Natural killer cell (primary cell): ENCODE results near the gene KIAA1586. TPM values are rescaled to one million over a fixed set of nuclear protein-coding genes. Genes with fewer than 3 reads are reported as not detected.

Source experiments
- ATAC-seq, 3 donors: fragments of 150-1000 bp in 2 of 3; fragments of 200-7000 bp in 1 of 3; cut with Tn5 transposase; 1 replicate in 1 of 3; 2 replicates in 2 of 3; pipeline ENCODE4 v1.10.0; 2021; ENCODE audit warnings: mild to moderate bottlenecking in 2 of 3, moderate library complexity in 2 of 3
- DNase-seq, 2 donors: peaks; one replicate each; pipeline versions ENCODE4 v3.0.0 to v3.0.0-alpha.2; 2013 to 2021; ENCODE audit warnings: mixed read lengths in 1 of 2
- H3K27ac ChIP-seq: one replicate; pipeline ENCODE4 v1.5.1; 2013; ENCODE audit warnings: mild to moderate bottlenecking, low read length
- H3K27me3 ChIP-seq: one replicate; pipeline ENCODE4 v1.6.1; 2013; ENCODE audit warnings: low read length; ENCODE audit not compliant: control insufficient read depth, insufficient read depth
- H3K36me3 ChIP-seq: one replicate; pipeline ENCODE4 v1.6.1; 2013; ENCODE audit warnings: low read length; ENCODE audit not compliant: control insufficient read depth, insufficient read depth
- H3K4me1 ChIP-seq: one replicate; pipeline ENCODE4 v1.6.1; 2013; ENCODE audit warnings: low read length; ENCODE audit not compliant: control insufficient read depth, insufficient read depth
- H3K4me3 ChIP-seq: one replicate; pipeline ENCODE4 v1.5.1; 2013; ENCODE audit warnings: low read length
- H3K9me3 ChIP-seq: one replicate; pipeline ENCODE4 v1.6.1; 2013; ENCODE audit warnings: low read length; ENCODE audit not compliant: control insufficient read depth, insufficient read depth
- H3K27ac Mint-ChIP-seq, 2 donors: one replicate each; pipeline ENCODE4 v1.8.0; 2022; ENCODE audit warnings: mild to moderate bottlenecking in 2 of 2, mixed read lengths in 2 of 2, moderate library complexity in 1 of 2
- H3K27me3 Mint-ChIP-seq, 2 donors: one replicate each; pipeline ENCODE4 v1.8.0; 2022; ENCODE audit warnings: low read depth in 2 of 2, mixed read lengths in 2 of 2
- H3K36me3 Mint-ChIP-seq: one replicate; pipeline ENCODE4 v1.8.0; 2022; ENCODE audit warnings: mixed read lengths
- H3K4me1 Mint-ChIP-seq, 2 donors: one replicate each; pipeline ENCODE4 v1.8.0; 2022; ENCODE audit warnings: mixed read lengths in 2 of 2
- H3K4me3 Mint-ChIP-seq: one replicate; pipeline ENCODE4 v1.8.0; 2022; ENCODE audit warnings: mild to moderate bottlenecking, moderate library complexity, mixed read lengths
- H3K9me3 Mint-ChIP-seq, 2 donors: one replicate each; pipeline ENCODE4 v1.8.0; 2022; ENCODE audit warnings: mixed read lengths in 2 of 2
- CTCF ChIP-seq: fragments of 200-600 bp; IDR thresholded peaks from one replicate; pipeline ENCODE4 v1.8.0; 2022; ENCODE audit warnings: antibody characterized with exemption
- WGBS: methylation state at CpG from one replicate; pipeline ENCODE4 v1.1.7; 2013; ENCODE audit warnings: missing lambda C conversion rate; ENCODE audit not compliant: insufficient coverage; 5-methylcytosine and 5-hydroxymethylcytosine counted together
- intact Hi-C: fragments of 100-400 bp; cut with micrococcal nuclease; formaldehyde crosslinking; loops from one replicate; pipeline ENCODE4 v1.14.2; 2022
- total RNA-seq, 4 donors: library from RNA; stranded (reverse); fragments of 120-200 nt in 1 of 4; gene quantifications; one replicate each; pipeline versions ENCODE4 v1.2.3 to v1.2.4, GENCODE V29; 2013 to 2022

KIAA1586 gene
- total RNA-seq, 3 donors from 2014 or later (not counting 1 experiment from before 2014, with no cell fraction given): 11.2 to 14.2 (median 12.3) TPM

GRCh38 chr6:57094689-57095088, 48.2 kb downstream of the KIAA1586 start:
- H3K27ac ChIP-seq: no peak overlapping the region
- H3K36me3 Mint-ChIP-seq: no peaks in the 10 kb centered on the region
- intact Hi-C loops: no loop called here
- H3K4me1 Mint-ChIP-seq: peaks cover 39 to 50% of the 10 kb centered on the region in 2 donors
- no peak for DNase-seq
- H3K27me3 ChIP-seq: no peaks in the 10 kb centered on the region
- H3K4me3 Mint-ChIP-seq: no peak overlapping the region
- no CpG with 5 or more reads among the region's 1 CpG for WGBS
- H3K4me1 ChIP-seq: peaks cover 4% of the 10 kb centered on the region
- H3K9me3 Mint-ChIP-seq: no peaks in the 10 kb centered on the region
- no peaks in the 10 kb centered on the region for H3K9me3 ChIP-seq
- peaks cover 18% of the 10 kb centered on the region for H3K36me3 ChIP-seq
- no peak for ATAC-seq
- no peak for TF ChIP-seq CTCF
- no peak overlapping the region for H3K4me3 ChIP-seq
- no peak overlapping the region for H3K27ac Mint-ChIP-seq
- H3K27me3 Mint-ChIP-seq: no peaks in the 10 kb centered on the region

GRCh38 chr6:57097596-57097995, 51.1 kb downstream of the KIAA1586 start:
- no peaks in the 10 kb centered on the region for H3K4me1 ChIP-seq
- H3K9me3 Mint-ChIP-seq: no peaks in the 10 kb centered on the region
- no peaks in the 10 kb centered on the region for H3K27me3 Mint-ChIP-seq
- ATAC-seq (no peak), DNase-seq (no peak)
- peaks cover 29% of the 10 kb centered on the region for H3K36me3 Mint-ChIP-seq
- H3K4me3 ChIP-seq: no peak overlapping the region
- intact Hi-C loops: no loop called here
- H3K9me3 ChIP-seq: no peaks in the 10 kb centered on the region
- no peak for TF ChIP-seq CTCF
- no peak overlapping the region for H3K4me3 Mint-ChIP-seq
- 95% methylated on average over 1 of the region's 1 CpG for WGBS
- H3K36me3 ChIP-seq: peaks cover 46% of the 10 kb centered on the region
- peaks cover 26 to 33% of the 10 kb centered on the region in 2 donors for H3K4me1 Mint-ChIP-seq
- H3K27ac ChIP-seq: no peak overlapping the region
- no peaks in the 10 kb centered on the region for H3K27me3 ChIP-seq
- H3K27ac Mint-ChIP-seq: no peak overlapping the region

GRCh38 chr6:57102976-57103375, 56.5 kb downstream of the KIAA1586 start:
- Mint-ChIP-seq H3K27me3 (no peaks in the 10 kb centered on the region), H3K4me3 (no peak overlapping the region), H3K36me3 (peaks cover 39% of the 10 kb centered on the region), H3K4me1 (peaks cover 31 to 32% of the 10 kb centered on the region in 2 donors), H3K9me3 (no peaks in the 10 kb centered on the region), H3K27ac (no peak overlapping the region)
- ATAC-seq: no peak
- no peak for TF ChIP-seq CTCF
- H3K4me3 ChIP-seq: no peak overlapping the region
- H3K27me3 ChIP-seq: no peaks in the 10 kb centered on the region
- no peaks in the 10 kb centered on the region for H3K4me1 ChIP-seq
- no peak overlapping the region for H3K27ac ChIP-seq
- no peak for DNase-seq
- 100% methylated on average over 2 of the region's 3 CpGs for WGBS
- intact Hi-C loops: loop anchor here (5.0 kb wide), 1 partner anchor 34 kb away; no protein-coding TSS in a partner anchor
- no peaks in the 10 kb centered on the region for H3K9me3 ChIP-seq
- peaks cover 54% of the 10 kb centered on the region for H3K36me3 ChIP-seq

GRCh38 chr6:57104336-57104735, 57.8 kb downstream of the KIAA1586 start:
- WGBS: 93% methylated on average over 2 of the region's 5 CpGs
- DNase-seq: no peak

More at GRCh38 chr6:57104336-57104735, 57.8 kb downstream of the KIAA1586 start:
- Histone ChIP-seq H3K27ac (no peak overlapping the region), H3K4me3 (no peak overlapping the region), H3K27me3 (no peaks in the 10 kb centered on the region), H3K4me1 (no peaks in the 10 kb centered on the region), H3K9me3 (no peaks in the 10 kb centered on the region), H3K36me3 (peaks cover 47% of the 10 kb centered on the region)
- ATAC-seq: no peak
- Mint-ChIP-seq H3K4me1 (peaks cover 32 to 45% of the 10 kb centered on the region in 2 donors), H3K27me3 (no peaks in the 10 kb centered on the region), H3K4me3 (no peak overlapping the region), H3K9me3 (no peaks in the 10 kb centered on the region), H3K36me3 (peaks cover 39% of the 10 kb centered on the region), H3K27ac (peak overlapping the region in 1 of 2 donors; percentile 26)
- TF ChIP-seq CTCF: no peak
- intact Hi-C loops: loop anchor here (5.0 kb wide), 1 partner anchor 33 kb away; no protein-coding TSS in a partner anchor
